ENCODE results near the gene ZYG11B.

ZYG11B gene

GRCh38 chr1:52739699-52740467, 13.6 kb downstream of the ZYG11B start:
- Histone ChIP-seq H2BK5ac (ENCODE audit: low read length) (no peak overlapping the region), H3K4ac (ENCODE audit: low read length) (no peak overlapping the region), H2BK12ac (ENCODE audit: low read length) (no peak overlapping the region), H3K4me2 (ENCODE audit: insufficient read depth, low read length, poor library complexity, severe bottlenecking) (no peak overlapping the region), H3K79me1 (ENCODE audit: low read depth, low read length) (no peaks in the 10 kb centered on the region), H2AFZ (ENCODE audit: low read length) (no peak overlapping the region), H3K9me3 (replicated peaks in 1 of 2; ENCODE audit: control insufficient read depth in 2 of 2, insufficient read depth in 1 of 2, low read depth in 1 of 2, low read length in 2 of 2) (peaks cover 0 to 9% of the 10 kb centered on the region in 2 donors), H3K9ac (ENCODE audit: low read depth, low read length, poor library complexity) (no peak overlapping the region), H3K27me3 (ENCODE audit: control insufficient read depth in 3 of 3, insufficient read depth in 3 of 3, low read depth in 1 of 3, low read length in 3 of 3) (no peaks in the 10 kb centered on the region), H3K18ac (ENCODE audit: low read length) (no peak overlapping the region), H3K4me1 (ENCODE audit: control insufficient read depth in 2 of 2, insufficient read depth in 1 of 2, low read depth in 1 of 2, low read length in 2 of 2) (no peaks in the 10 kb centered on the region), H3K27ac (replicated peaks; ENCODE audit: low read length) (no peak overlapping the region), H3K23ac (ENCODE audit: low read depth, low read length, poor library complexity) (no peak overlapping the region), H3K36me3 (replicated peaks in 1 of 2; ENCODE audit: control insufficient read depth in 2 of 2, insufficient read depth in 2 of 2, low read length in 2 of 2) (no peaks in the 10 kb centered on the region), H4K8ac (ENCODE audit: low read depth, low read length) (no peak overlapping the region), H3K14ac (ENCODE audit: low read length) (no peak overlapping the region), H2BK120ac (ENCODE audit: low read depth, low read length) (no peak overlapping the region), H2AK5ac (ENCODE audit: low read depth, low read length) (no peak overlapping the region), H4K91ac (ENCODE audit: low read depth, low read length, poor library complexity) (no peak overlapping the region), H2BK15ac (ENCODE audit: low read length) (no peak overlapping the region), H3K4me3 (ENCODE audit: low read length in 2 of 2) (no peak overlapping the region)
- no peak for DNase-seq (ENCODE audit: low spot score)
- WGBS, 2 donors (ENCODE audit: extremely low coverage in 2 of 2, insufficient read length in 2 of 2, insufficient replicate concordance in 1 of 2), result no CpG with 5 or more reads among the region's 4 CpGs

DNA sequence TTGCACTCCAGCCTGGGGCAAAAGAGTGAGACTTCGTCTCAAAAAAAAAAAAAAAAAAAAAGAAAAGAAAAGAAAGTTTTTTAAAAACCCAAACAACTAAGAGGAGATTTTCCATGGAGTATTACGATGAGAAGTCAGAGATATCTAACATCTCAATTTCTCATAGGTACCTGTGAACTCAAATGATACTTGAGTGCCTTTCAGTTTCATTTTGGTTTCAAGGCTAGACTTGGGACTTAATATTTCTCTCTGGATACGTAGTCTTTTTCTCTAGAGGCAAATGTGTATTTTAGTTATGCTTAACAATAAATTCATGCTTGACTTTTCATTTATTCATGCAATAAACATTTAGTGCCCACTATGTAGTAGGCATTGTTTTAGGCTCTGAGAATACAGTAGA, 15.0 kb downstream of the ZYG11B start:
- H2AK5ac ChIP-seq (ENCODE audit: low read depth, low read length), result no peak overlapping the region
- DNase-seq (ENCODE audit: low spot score), result no peak
- H3K4ac ChIP-seq (ENCODE audit: low read length), result no peak overlapping the region
- no peak overlapping the region for H2BK12ac ChIP-seq (ENCODE audit: low read length)
- H4K8ac ChIP-seq (ENCODE audit: low read depth, low read length), result no peak overlapping the region
- H3K4me3 ChIP-seq (ENCODE audit: low read length in 2 of 2), result no peak overlapping the region
- H3K9me3 ChIP-seq (replicated peaks in 1 of 2; ENCODE audit: control insufficient read depth in 2 of 2, insufficient read depth in 1 of 2, low read depth in 1 of 2, low read length in 2 of 2), result peaks cover 0 to 9% of the 10 kb centered on the region in 2 donors
- H2BK120ac ChIP-seq (ENCODE audit: low read depth, low read length), result no peak overlapping the region
- no peak overlapping the region for H2BK15ac ChIP-seq (ENCODE audit: low read length)
- no CpG with 5 or more reads among the region's 3 CpGs for WGBS, 2 donors (ENCODE audit: extremely low coverage in 2 of 2, insufficient read length in 2 of 2, insufficient replicate concordance in 1 of 2)
- no peak overlapping the region for H3K18ac ChIP-seq (ENCODE audit: low read length)
- H3K4me1 ChIP-seq (ENCODE audit: control insufficient read depth in 2 of 2, insufficient read depth in 1 of 2, low read depth in 1 of 2, low read length in 2 of 2), result no peaks in the 10 kb centered on the region
- no peaks in the 10 kb centered on the region for H3K27me3 ChIP-seq (ENCODE audit: control insufficient read depth in 3 of 3, insufficient read depth in 3 of 3, low read depth in 1 of 3, low read length in 3 of 3)
- H3K14ac ChIP-seq (ENCODE audit: low read length), result no peak overlapping the region
- H4K91ac ChIP-seq (ENCODE audit: low read depth, low read length, poor library complexity), result no peak overlapping the region
- no peak overlapping the region for H3K4me2 ChIP-seq (ENCODE audit: insufficient read depth, low read length, poor library complexity, severe bottlenecking)
- no peak overlapping the region for H3K27ac ChIP-seq (replicated peaks; ENCODE audit: low read length)
- no peak overlapping the region for H3K9ac ChIP-seq (ENCODE audit: low read depth, low read length, poor library complexity)
- H2AFZ ChIP-seq (ENCODE audit: low read length), result no peak overlapping the region
- no peaks in the 10 kb centered on the region for H3K79me1 ChIP-seq (ENCODE audit: low read depth, low read length)
- H3K23ac ChIP-seq (ENCODE audit: low read depth, low read length, poor library complexity), result no peak overlapping the region
- H2BK5ac ChIP-seq (ENCODE audit: low read length), result no peak overlapping the region
- H3K36me3 ChIP-seq (replicated peaks in 1 of 2; ENCODE audit: control insufficient read depth in 2 of 2, insufficient read depth in 2 of 2, low read length in 2 of 2), result no peaks in the 10 kb centered on the region

DNA sequence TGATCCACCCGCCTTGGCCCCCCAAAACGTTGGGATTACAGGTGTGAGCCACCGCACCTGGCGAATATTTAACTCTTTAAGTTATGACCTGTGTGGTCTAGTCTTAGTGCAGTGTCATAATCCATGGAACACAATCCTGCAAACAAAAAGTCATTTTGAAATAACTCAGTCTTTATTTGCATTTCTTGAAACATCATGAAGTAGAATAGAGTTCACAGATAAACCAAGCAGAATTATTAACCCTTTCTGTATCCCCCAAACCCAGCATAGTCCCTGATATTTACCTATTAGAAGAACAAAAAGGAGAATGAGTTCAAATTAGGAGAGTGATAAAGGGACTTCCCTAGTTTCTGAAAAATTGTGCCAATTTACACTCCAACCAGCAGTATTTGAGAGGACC, 19.9 kb downstream of the ZYG11B start:
- Histone ChIP-seq H2BK15ac (ENCODE audit: low read length) (no peak overlapping the region), H4K8ac (ENCODE audit: low read depth, low read length) (no peak overlapping the region), H2AFZ (ENCODE audit: low read length) (no peak overlapping the region), H3K4me3 (ENCODE audit: low read length in 2 of 2) (no peak overlapping the region), H3K79me1 (ENCODE audit: low read depth, low read length) (no peaks in the 10 kb centered on the region), H4K91ac (ENCODE audit: low read depth, low read length, poor library complexity) (no peak overlapping the region), H3K18ac (ENCODE audit: low read length) (no peak overlapping the region), H3K4ac (ENCODE audit: low read length) (no peak overlapping the region), H3K36me3 (replicated peaks in 1 of 2; ENCODE audit: control insufficient read depth in 2 of 2, insufficient read depth in 2 of 2, low read length in 2 of 2) (no peaks in the 10 kb centered on the region), H3K9me3 (replicated peaks in 1 of 2; ENCODE audit: control insufficient read depth in 2 of 2, insufficient read depth in 1 of 2, low read depth in 1 of 2, low read length in 2 of 2) (peaks cover 0 to 9% of the 10 kb centered on the region in 2 donors), H2BK12ac (ENCODE audit: low read length) (no peak overlapping the region), H3K9ac (ENCODE audit: low read depth, low read length, poor library complexity) (no peak overlapping the region), H3K23ac (ENCODE audit: low read depth, low read length, poor library complexity) (no peak overlapping the region), H3K4me1 (ENCODE audit: control insufficient read depth in 2 of 2, insufficient read depth in 1 of 2, low read depth in 1 of 2, low read length in 2 of 2) (no peaks in the 10 kb centered on the region), H3K27me3 (ENCODE audit: control insufficient read depth in 3 of 3, insufficient read depth in 3 of 3, low read depth in 1 of 3, low read length in 3 of 3) (no peaks in the 10 kb centered on the region), H3K27ac (replicated peaks; ENCODE audit: low read length) (no peak overlapping the region), H2AK5ac (ENCODE audit: low read depth, low read length) (no peak overlapping the region), H3K14ac (ENCODE audit: low read length) (no peak overlapping the region), H2BK120ac (ENCODE audit: low read depth, low read length) (no peak overlapping the region), H3K4me2 (ENCODE audit: insufficient read depth, low read length, poor library complexity, severe bottlenecking) (no peak overlapping the region), H2BK5ac (ENCODE audit: low read length) (no peak overlapping the region)
- DNase-seq (ENCODE audit: low spot score), result no peak
- WGBS, 2 donors (ENCODE audit: extremely low coverage in 2 of 2, insufficient read length in 2 of 2, insufficient replicate concordance in 1 of 2), result no CpG with 5 or more reads among the region's 4 CpGs

- Histone ChIP-seq H2BK15ac (ENCODE audit: low read length) (no peak overlapping the region), H3K18ac (ENCODE audit: low read length) (no peak overlapping the region), H2BK12ac (ENCODE audit: low read length) (no peak overlapping the region), H3K23ac (ENCODE audit: low read depth, low read length, poor library complexity) (no peak overlapping the region), H3K36me3 (replicated peaks in 1 of 2; ENCODE audit: control insufficient read depth in 2 of 2, insufficient read depth in 2 of 2, low read length in 2 of 2) (no peaks in the 10 kb centered on the region), H3K27me3 (ENCODE audit: control insufficient read depth in 3 of 3, insufficient read depth in 3 of 3, low read depth in 1 of 3, low read length in 3 of 3) (no peaks in the 10 kb centered on the region), H4K91ac (ENCODE audit: low read depth, low read length, poor library complexity) (no peak overlapping the region), H2BK5ac (ENCODE audit: low read length) (no peak overlapping the region), H3K27ac (replicated peaks; ENCODE audit: low read length) (no peak overlapping the region), H2BK120ac (ENCODE audit: low read depth, low read length) (no peak overlapping the region), H2AFZ (ENCODE audit: low read length) (no peak overlapping the region), H3K4ac (ENCODE audit: low read length) (no peak overlapping the region), H3K9ac (ENCODE audit: low read depth, low read length, poor library complexity) (no peak overlapping the region), H3K9me3 (replicated peaks in 1 of 2; ENCODE audit: control insufficient read depth in 2 of 2, insufficient read depth in 1 of 2, low read depth in 1 of 2, low read length in 2 of 2) (no peaks in the 10 kb centered on the region), H4K8ac (ENCODE audit: low read depth, low read length) (no peak overlapping the region), H3K4me3 (ENCODE audit: low read length in 2 of 2) (no peak overlapping the region), H3K4me1 (ENCODE audit: control insufficient read depth in 2 of 2, insufficient read depth in 1 of 2, low read depth in 1 of 2, low read length in 2 of 2) (no peaks in the 10 kb centered on the region), H3K79me1 (ENCODE audit: low read depth, low read length) (no peaks in the 10 kb centered on the region), H3K14ac (ENCODE audit: low read length) (no peak overlapping the region), H2AK5ac (ENCODE audit: low read depth, low read length) (no peak overlapping the region), H3K4me2 (ENCODE audit: insufficient read depth, low read length, poor library complexity, severe bottlenecking) (no peak overlapping the region)
- WGBS, 2 donors (ENCODE audit: extremely low coverage in 2 of 2, insufficient read length in 2 of 2, insufficient replicate concordance in 1 of 2), result no CpG with 5 or more reads among the region's 1 CpG
- DNase-seq (ENCODE audit: low spot score), result no peak
Observed at GRCh38 chr1:52747450-52747849, 21.2 kb downstream of the ZYG11B start.
